ENCODE measurements around the gene ITGA7. TPM values are rescaled to one million over a fixed set of nuclear protein-coding genes. Genes with fewer than 3 reads are reported as not detected.

The ITGA7 gene
- total RNA-seq, 1 donor from 2014 or later: 4.0 TPM

DNA sequence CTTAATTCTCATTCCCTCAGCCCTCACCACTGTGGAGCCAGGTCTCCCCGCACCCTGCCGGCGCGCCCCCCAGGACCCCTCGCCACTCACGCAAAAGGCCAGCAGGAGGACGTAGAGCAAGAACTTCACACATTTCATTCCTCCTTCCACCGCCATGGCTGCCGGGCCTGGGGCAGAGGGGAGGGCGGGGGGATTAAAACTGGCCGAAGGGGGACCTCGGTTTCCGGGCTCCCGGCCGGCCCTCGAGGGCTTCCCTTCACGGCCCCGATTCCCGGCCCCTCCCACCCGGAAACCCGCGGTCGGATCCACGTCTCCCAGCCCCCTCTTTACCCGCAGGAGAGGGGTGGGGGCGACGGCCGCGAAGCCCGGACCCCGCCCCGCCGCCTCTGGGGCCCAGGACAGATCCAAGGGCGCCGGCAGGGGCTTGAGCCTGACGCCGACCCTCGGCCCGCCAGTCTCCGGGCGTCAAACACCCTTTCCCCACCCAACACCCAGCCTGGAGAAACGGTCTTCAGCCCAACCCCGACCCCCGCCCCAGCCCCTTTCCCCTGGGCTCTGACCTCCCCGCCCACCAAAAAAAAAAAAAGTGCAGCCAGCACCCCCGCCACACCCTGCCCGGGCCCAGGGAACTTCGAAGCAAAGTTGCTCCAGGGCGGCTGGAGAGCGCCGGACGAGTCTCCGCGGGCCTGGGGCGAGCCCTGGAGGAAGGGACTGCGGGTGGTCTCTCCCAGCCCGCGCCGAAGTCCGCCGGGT is 20.7 kb upstream of the ITGA7 start:
- H3K4me1 Mint-ChIP-seq (ENCODE audit: unreplicated experiment): peaks cover 41% of the 10 kb centered on the region
- peak overlapping the region; percentile 94 for H3K4me3 Mint-ChIP-seq (ENCODE audit: unreplicated experiment)
- DNase-seq (ENCODE audit: low spot score): peak; percentile 73
- no peaks in the 10 kb centered on the region for H3K9me3 Mint-ChIP-seq (ENCODE audit: unreplicated experiment)
- no peak overlapping the region for H3K27ac Mint-ChIP-seq (ENCODE audit: unreplicated experiment)
- peaks cover 37% of the 10 kb centered on the region for H3K36me3 Mint-ChIP-seq (ENCODE audit: low read depth, unreplicated experiment)
- H3K27me3 Mint-ChIP-seq (ENCODE audit: unreplicated experiment): peaks cover 26% of the 10 kb centered on the region
- TF ChIP-seq, protein P1, sequence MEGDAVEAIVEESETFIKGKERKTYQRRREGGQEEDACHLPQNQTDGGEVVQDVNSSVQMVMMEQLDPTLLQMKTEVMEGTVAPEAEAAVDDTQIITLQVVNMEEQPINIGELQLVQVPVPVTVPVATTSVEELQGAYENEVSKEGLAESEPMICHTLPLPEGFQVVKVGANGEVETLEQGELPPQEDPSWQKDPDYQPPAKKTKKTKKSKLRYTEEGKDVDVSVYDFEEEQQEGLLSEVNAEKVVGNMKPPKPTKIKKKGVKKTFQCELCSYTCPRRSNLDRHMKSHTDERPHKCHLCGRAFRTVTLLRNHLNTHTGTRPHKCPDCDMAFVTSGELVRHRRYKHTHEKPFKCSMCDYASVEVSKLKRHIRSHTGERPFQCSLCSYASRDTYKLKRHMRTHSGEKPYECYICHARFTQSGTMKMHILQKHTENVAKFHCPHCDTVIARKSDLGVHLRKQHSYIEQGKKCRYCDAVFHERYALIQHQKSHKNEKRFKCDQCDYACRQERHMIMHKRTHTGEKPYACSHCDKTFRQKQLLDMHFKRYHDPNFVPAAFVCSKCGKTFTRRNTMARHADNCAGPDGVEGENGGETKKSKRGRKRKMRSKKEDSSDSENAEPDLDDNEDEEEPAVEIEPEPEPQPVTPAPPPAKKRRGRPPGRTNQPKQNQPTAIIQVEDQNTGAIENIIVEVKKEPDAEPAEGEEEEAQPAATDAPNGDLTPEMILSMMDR (IDR thresholded peaks at IDR 0.05; ENCODE audit: unreplicated experiment): no peak

DNA sequence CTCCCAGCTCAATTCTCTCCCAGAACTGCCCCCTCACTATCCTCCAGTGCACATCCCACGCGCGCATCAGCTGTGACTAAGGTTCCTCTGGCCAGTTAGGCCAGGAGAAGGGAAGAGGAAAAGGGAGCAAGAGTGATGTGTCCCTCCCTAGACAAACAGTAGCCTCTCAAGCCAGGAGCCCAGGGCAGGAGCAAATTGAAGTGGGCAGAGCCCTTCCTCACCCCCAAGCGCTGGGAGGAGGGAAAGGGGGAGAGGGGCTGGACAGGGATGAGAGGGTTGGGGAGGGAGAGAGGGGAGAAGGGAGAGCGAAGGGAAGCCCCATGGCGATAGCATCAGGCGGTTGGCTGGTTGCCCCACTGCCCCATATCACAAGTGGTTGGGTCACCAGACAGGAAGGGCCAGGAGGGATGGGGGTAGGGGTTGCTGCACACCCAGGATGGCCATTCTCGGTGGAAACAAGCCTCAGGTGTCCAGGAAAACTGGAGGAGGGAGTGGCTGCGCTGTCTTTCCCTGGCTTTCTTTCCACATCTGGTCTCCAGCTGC is 20.0 kb upstream of the ITGA7 start:
- peak overlapping the region; percentile 94 for H3K4me3 Mint-ChIP-seq (ENCODE audit: unreplicated experiment)
- peaks cover 39% of the 10 kb centered on the region for H3K36me3 Mint-ChIP-seq (ENCODE audit: low read depth, unreplicated experiment)
- DNase-seq (ENCODE audit: low spot score): no peak
- TF ChIP-seq, protein P1 (IDR thresholded peaks at IDR 0.05; ENCODE audit: unreplicated experiment): no peak
- H3K27me3 Mint-ChIP-seq (ENCODE audit: unreplicated experiment): peaks cover 29% of the 10 kb centered on the region
- peak overlapping the region; percentile 77 for H3K27ac Mint-ChIP-seq (ENCODE audit: unreplicated experiment)
- H3K9me3 Mint-ChIP-seq (ENCODE audit: unreplicated experiment): no peaks in the 10 kb centered on the region
- H3K4me1 Mint-ChIP-seq (ENCODE audit: unreplicated experiment): peaks cover 41% of the 10 kb centered on the region

DNA sequence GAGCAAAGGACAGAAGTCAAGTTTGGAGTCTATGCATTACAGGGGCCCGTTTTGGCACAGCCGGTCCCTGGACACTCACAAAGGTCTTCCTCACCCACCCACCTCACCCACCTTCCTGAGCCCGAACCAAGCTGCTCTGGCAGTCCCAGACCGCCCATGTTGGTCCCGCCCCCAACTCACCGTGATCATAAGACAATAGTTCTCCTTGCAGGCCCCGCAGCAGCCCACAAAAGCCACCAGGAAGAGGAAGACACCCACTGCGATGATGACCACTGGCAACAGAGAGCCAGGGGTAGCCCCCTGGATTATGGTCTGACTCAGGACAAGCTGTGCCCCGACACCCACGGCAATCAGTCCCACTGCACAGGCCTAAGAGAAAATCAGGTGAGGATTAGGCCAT is 19.3 kb upstream of the ITGA7 start:
- no peaks in the 10 kb centered on the region for H3K9me3 Mint-ChIP-seq (ENCODE audit: unreplicated experiment)
- H3K4me3 Mint-ChIP-seq (ENCODE audit: unreplicated experiment): peak overlapping the region; percentile 94
- DNase-seq (ENCODE audit: low spot score): no peak
- TF ChIP-seq, protein P1 (IDR thresholded peaks at IDR 0.05; ENCODE audit: unreplicated experiment): no peak
- peak overlapping the region; percentile 36 for H3K27ac Mint-ChIP-seq (ENCODE audit: unreplicated experiment)
- peaks cover 39% of the 10 kb centered on the region for H3K36me3 Mint-ChIP-seq (ENCODE audit: low read depth, unreplicated experiment)
- H3K27me3 Mint-ChIP-seq (ENCODE audit: unreplicated experiment): peaks cover 29% of the 10 kb centered on the region
- H3K4me1 Mint-ChIP-seq (ENCODE audit: unreplicated experiment): peaks cover 41% of the 10 kb centered on the region

DNA sequence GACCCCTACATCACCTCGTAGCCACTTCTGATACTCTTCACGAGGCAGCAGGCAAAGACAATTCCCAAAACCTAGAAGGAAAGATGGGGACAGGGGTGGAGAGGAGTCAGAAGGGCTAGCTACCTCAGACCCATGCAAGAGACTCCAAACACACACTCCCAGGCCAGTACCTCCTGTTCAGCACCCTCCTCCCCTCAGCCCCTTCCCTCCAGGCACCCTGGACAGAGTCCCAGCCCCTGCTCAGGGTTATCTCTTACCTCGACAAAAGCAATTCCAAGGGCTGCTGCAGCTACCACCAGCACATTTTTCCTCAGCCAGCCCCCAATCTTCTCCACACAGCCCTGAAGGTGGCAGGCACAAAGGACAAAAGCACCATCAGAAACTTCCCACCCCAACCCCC is 17.9 kb upstream of the ITGA7 start:
- peaks cover 39% of the 10 kb centered on the region for H3K36me3 Mint-ChIP-seq (ENCODE audit: low read depth, unreplicated experiment)
- no peak for DNase-seq (ENCODE audit: low spot score)
- H3K9me3 Mint-ChIP-seq (ENCODE audit: unreplicated experiment): no peaks in the 10 kb centered on the region
- peaks cover 38% of the 10 kb centered on the region for H3K4me1 Mint-ChIP-seq (ENCODE audit: unreplicated experiment)
- H3K27me3 Mint-ChIP-seq (ENCODE audit: unreplicated experiment): peaks cover 29% of the 10 kb centered on the region
- peak overlapping the region; percentile 20 for H3K4me3 Mint-ChIP-seq (ENCODE audit: unreplicated experiment)
- H3K27ac Mint-ChIP-seq (ENCODE audit: unreplicated experiment): no peak overlapping the region
- TF ChIP-seq, protein P1 (IDR thresholded peaks at IDR 0.05; ENCODE audit: unreplicated experiment): no peak

DNA sequence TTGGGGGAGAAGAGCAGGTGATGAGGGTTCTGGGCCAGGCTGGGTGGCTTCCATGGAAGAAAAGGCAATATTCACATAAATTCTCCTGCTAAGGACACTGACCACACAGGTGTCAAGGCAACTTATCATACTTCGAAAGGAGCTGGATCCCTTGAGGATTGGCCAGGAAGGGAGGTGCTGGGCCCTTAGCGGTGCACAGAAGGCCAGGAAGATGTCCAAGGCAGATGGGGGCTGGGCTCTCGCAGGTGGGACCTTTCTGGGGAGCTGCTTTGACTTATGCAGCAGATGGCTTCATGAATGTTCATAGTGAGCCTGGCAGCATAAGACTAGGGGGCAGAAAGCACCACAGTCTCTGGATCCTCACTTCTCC is 17.2 kb upstream of the ITGA7 start:
- H3K4me1 Mint-ChIP-seq (ENCODE audit: unreplicated experiment): peaks cover 32% of the 10 kb centered on the region
- peaks cover 26% of the 10 kb centered on the region for H3K27me3 Mint-ChIP-seq (ENCODE audit: unreplicated experiment)
- H3K36me3 Mint-ChIP-seq (ENCODE audit: low read depth, unreplicated experiment): peaks cover 39% of the 10 kb centered on the region
- no peak overlapping the region for H3K27ac Mint-ChIP-seq (ENCODE audit: unreplicated experiment)
- TF ChIP-seq, protein P1 (IDR thresholded peaks at IDR 0.05; ENCODE audit: unreplicated experiment): no peak
- H3K9me3 Mint-ChIP-seq (ENCODE audit: unreplicated experiment): no peaks in the 10 kb centered on the region
- peak overlapping the region; percentile 20 for H3K4me3 Mint-ChIP-seq (ENCODE audit: unreplicated experiment)
- no peak for DNase-seq (ENCODE audit: low spot score)

Measured in endothelial cell (in vitro differentiated cells).